GM19238 (cell line): ENCODE measurements around the gene ARHGAP9.

Experiments used
- DNase-seq: peaks from one replicate; pipeline ENCODE4 v3.0.0; 2011; ENCODE audit warnings: low spot score; ENCODE audit not compliant: insufficient read length

The ARHGAP9 gene

GRCh38 chr12:57473886-57474285 lies 5.8 kb downstream of the ARHGAP9 start:
- no peak for DNase-seq

- DNase-seq: no peak
These were observed 6.3 kb downstream of the ARHGAP9 start for GRCh38 chr12:57473392-57473791.

- DNase-seq: no peak
These were observed 7.3 kb downstream of the ARHGAP9 start for GRCh38 chr12:57472391-57472790.

- DNase-seq: no peak
These were observed 8.0 kb downstream of the ARHGAP9 start for GRCh38 chr12:57471661-57472060.

- DNase-seq: no peak
These were observed 8.6 kb downstream of the ARHGAP9 start for GRCh38 chr12:57470970-57471656.

GRCh38 chr12:57470286-57470969 lies 9.2 kb downstream of the ARHGAP9 start:
- no peak for DNase-seq

GRCh38 chr12:57469296-57470164 lies 10.1 kb downstream of the ARHGAP9 start:
- DNase-seq: no peak

- DNase-seq: no peak
These were observed 11.8 kb downstream of the ARHGAP9 start for GRCh38 chr12:57467915-57468314.

- DNase-seq: no peak
These were observed 12.3 kb downstream of the ARHGAP9 start for GRCh38 chr12:57467212-57467874.

GRCh38 chr12:57465747-57466505 lies 13.7 kb downstream of the ARHGAP9 start:
- no peak for DNase-seq

- no peak for DNase-seq
These were observed 14.5 kb downstream of the ARHGAP9 start for GRCh38 chr12:57465030-57465746.

- no peak for DNase-seq
These were observed 15.1 kb downstream of the ARHGAP9 start for GRCh38 chr12:57464569-57464968.

GRCh38 chr12:57462912-57463253 lies 16.8 kb downstream of the ARHGAP9 start:
- DNase-seq: no peak

- peak; percentile 92 for DNase-seq
These were observed 17.3 kb downstream of the ARHGAP9 start for GRCh38 chr12:57462251-57462911.

GRCh38 chr12:57461917-57462250 lies 17.8 kb downstream of the ARHGAP9 start:
- DNase-seq: no peak

- no peak for DNase-seq
These were observed 18.3 kb downstream of the ARHGAP9 start for GRCh38 chr12:57461276-57461916.

- DNase-seq: no peak
These were observed 18.8 kb downstream of the ARHGAP9 start for GRCh38 chr12:57460841-57461275.

- no peak for DNase-seq
These were observed 19.2 kb downstream of the ARHGAP9 start for GRCh38 chr12:57460468-57460784.

- no peak for DNase-seq
These were observed 19.8 kb downstream of the ARHGAP9 start, which contains the start of gene GLI1 for GRCh38 chr12:57459750-57460467. TSS of gene GLI1 (plus strand) at chr12:57459785. CDS start at chr12:57463692, 3,907 bp downstream.
